ENCODE measurements around the gene TGM4. TPM values are rescaled to one million over a fixed set of nuclear protein-coding genes. Genes with fewer than 3 reads are reported as not detected.

The TGM4 gene
- total RNA-seq, 4 donors from 2014 or later = not detected

GRCh38 chr3:44894485-44894884 lies 20.1 kb downstream of the TGM4 start:
- H3K36me3 ChIP-seq = no peaks in the 10 kb centered on the region
- no peak for DNase-seq
- H3K27me3 ChIP-seq = peaks cover 0 to 14% (median 0%) of the 10 kb centered on the region in 4 donors
- H3K4me1 ChIP-seq = no peaks in the 10 kb centered on the region
- intact Hi-C loops (cut with DNase I) = no loop called here
- no peak overlapping the region for H3K27ac ChIP-seq
- H3K9me3 ChIP-seq = no peaks in the 10 kb centered on the region
- H3K4me3 ChIP-seq = no peak overlapping the region
- 63 to 68% methylated on average over 5 of the region's 5 CpGs for WGBS, 2 donors
- no peak for TF ChIP-seq CTCF (IDR thresholded peaks at IDR 0.05)

- Histone ChIP-seq H3K4me3 (no peak overlapping the region), H3K36me3 (no peaks in the 10 kb centered on the region), H3K27me3 (peaks cover 0 to 28% (median 0%) of the 10 kb centered on the region in 4 donors), H3K4me1 (peaks cover 0 to 5% (median 0%) of the 10 kb centered on the region in 3 donors), H3K9me3 (no peaks in the 10 kb centered on the region), H3K27ac (no peak overlapping the region)
- no peak for DNase-seq
- WGBS, 2 donors = 67 to 76% methylated on average over 2 of the region's 2 CpGs
- intact Hi-C loops (cut with DNase I) = no loop called here
- TF ChIP-seq POLR2A (IDR thresholded peaks at IDR 0.05) = no peak
Observed at GRCh38 chr3:44896440-44896839, 22.0 kb downstream of the TGM4 start.

DNA sequence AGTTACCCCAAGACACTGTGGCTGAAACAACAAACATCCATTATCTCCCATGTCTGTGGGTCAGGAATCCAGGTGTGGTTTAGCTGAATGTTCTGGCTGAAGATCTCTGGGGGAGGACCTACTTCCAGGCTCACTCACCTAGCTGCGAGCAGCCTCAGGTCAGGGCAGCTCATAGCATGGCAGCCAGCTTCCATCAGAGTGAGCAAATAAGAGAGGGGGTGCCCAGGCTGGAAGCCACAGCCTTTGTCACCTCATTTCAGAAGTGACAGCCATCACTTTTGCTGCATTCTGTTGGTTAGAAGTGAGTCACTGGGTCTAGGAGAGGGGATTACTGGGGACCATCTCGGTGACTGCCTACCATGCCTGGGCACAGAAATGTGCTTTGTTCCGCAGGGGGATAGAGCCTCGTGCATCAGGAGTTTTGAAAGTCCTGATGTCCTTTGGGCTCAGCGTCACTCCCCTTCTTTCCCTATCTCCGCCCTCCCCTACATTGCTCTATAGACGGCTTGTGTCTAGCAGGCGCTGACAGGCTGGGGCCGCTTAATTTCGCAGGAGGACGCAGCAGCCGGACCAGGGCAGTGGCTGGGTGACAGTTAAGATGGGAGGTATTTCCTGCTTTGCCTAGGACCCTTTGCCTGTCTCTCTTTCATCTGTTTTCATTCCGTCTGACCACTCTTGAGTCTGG lies 25.4 kb downstream of the TGM4 start:
- peaks cover 0 to 5% (median 0%) of the 10 kb centered on the region in 3 donors for H3K4me1 ChIP-seq
- no peaks in the 10 kb centered on the region for H3K36me3 ChIP-seq
- no peak overlapping the region for H3K4me3 ChIP-seq
- 41 to 68% methylated on average over 6 to 9 of the region's 13 CpGs for WGBS, 2 donors
- H3K27ac ChIP-seq = no peak overlapping the region
- no peak for DNase-seq
- peaks cover 0 to 46% (median 0%) of the 10 kb centered on the region in 4 donors for H3K27me3 ChIP-seq
- H3K9me3 ChIP-seq = no peaks in the 10 kb centered on the region
- TF ChIP-seq CTCF (IDR thresholded peaks at IDR 0.05) (no peak), POLR2A (IDR thresholded peaks at IDR 0.05) (no peak)
- intact Hi-C loops (cut with DNase I) = no loop called here

DNA sequence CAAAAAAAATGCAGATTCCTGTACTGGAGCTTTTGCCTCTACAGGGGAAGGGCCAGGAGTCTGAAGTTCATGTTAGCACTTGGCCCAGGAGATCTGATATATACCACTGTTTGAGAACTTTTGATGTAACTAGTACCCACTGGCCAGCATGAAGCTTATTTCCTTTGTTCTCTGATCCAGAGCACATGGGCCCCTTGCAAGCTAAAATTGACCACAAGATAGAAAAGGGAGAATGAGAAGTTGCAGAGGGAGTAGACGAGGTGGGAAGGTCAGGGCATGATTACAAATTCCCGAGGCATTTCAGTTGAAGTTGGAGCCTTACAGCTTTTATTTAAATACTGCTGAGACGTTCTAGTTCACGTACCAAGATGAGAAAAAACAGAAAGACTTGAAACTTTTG lies 28.2 kb downstream of the TGM4 start:
- WGBS, 2 donors = 59 to 63% methylated on average over 4 of the region's 4 CpGs

DNA sequence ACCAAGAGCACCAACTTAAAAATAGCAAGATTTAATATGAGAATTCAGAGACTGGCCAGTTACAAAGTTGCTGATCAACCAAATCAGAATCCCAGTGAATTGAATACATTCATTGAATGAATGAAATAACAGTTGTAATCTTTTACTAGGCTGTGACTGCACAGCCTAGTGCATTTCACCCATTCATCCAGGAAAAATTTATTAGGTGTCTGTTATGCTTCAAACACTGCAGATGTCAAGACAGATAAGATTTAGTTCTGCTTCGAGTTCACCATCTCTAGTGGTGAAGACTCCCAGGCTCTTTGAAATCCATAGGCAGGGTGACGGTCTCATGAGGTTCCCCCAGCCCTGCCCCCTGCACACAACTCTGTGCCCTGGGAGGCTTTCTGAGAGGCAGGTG lies 28.9 kb downstream of the TGM4 start:
- Histone ChIP-seq H3K4me1 (peaks cover 0 to 5% (median 0%) of the 10 kb centered on the region in 3 donors), H3K4me3 (no peak overlapping the region), H3K27ac (no peak overlapping the region), H3K36me3 (no peaks in the 10 kb centered on the region), H3K9me3 (no peaks in the 10 kb centered on the region), H3K27me3 (peaks cover 0 to 54% (median 0%) of the 10 kb centered on the region in 4 donors)
- DNase-seq = no peak
- no peak for TF ChIP-seq POLR2A (IDR thresholded peaks at IDR 0.05)
- TF ChIP-seq CTCF (IDR thresholded peaks at IDR 0.05) = no peak
- intact Hi-C loops (cut with DNase I) = no loop called here
- WGBS, 2 donors = 49 to 77% methylated on average over 2 of the region's 2 CpGs

More for the DNA sequence above, 28.2 kb downstream of the TGM4 start:
- H3K36me3 ChIP-seq = no peaks in the 10 kb centered on the region
- intact Hi-C loops (cut with DNase I) = no loop called here
- no peak overlapping the region for H3K4me3 ChIP-seq
- DNase-seq = no peak
- peaks cover 0 to 53% (median 0%) of the 10 kb centered on the region in 4 donors for H3K27me3 ChIP-seq
- H3K4me1 ChIP-seq = peaks cover 0 to 5% (median 0%) of the 10 kb centered on the region in 3 donors
- no peak for TF ChIP-seq CTCF (IDR thresholded peaks at IDR 0.05)
- no peak for TF ChIP-seq POLR2A (IDR thresholded peaks at IDR 0.05)
- no peak overlapping the region for H3K27ac ChIP-seq
- no peaks in the 10 kb centered on the region for H3K9me3 ChIP-seq
